HepG2 (cell line): ENCODE measurements around the gene ZNF514. TPM values are rescaled to one million over a fixed set of nuclear protein-coding genes. Genes with fewer than 3 reads are reported as not detected.
A peak's percentile ranks its signal among the peaks of the same experiment; 100 is the strongest.

ENCODE experiments used
- CBFB ChIP-seq: sonication (generic); formaldehyde crosslinking; IDR thresholded peaks from 2 replicates; pipeline ENCODE4 v1.4.0; 2020; ENCODE audit warnings: missing genetic modification reagents
- ETV5 ChIP-seq: IDR thresholded peaks from 2 replicates; pipeline ENCODE4 v1.6.1; 2018; ENCODE audit warnings: missing biosample characterization, missing genetic modification reagents, inconsistent platforms, borderline replicate concordance
- HNRNPLL ChIP-seq: fragments of 200-400 bp; formaldehyde crosslinking; IDR thresholded peaks from 2 replicates; pipeline ENCODE4 v1.6.1; 2017; ENCODE audit warnings: mild to moderate bottlenecking, low read depth, low read length; ENCODE audit not compliant: poor library complexity, severe bottlenecking
- HOXA7 ChIP-seq: sonication (generic); formaldehyde crosslinking; IDR thresholded peaks from 2 replicates; pipeline ENCODE4 v1.8.1; 2022; ENCODE audit warnings: mild to moderate bottlenecking, missing genetic modification reagents, moderate library complexity
- HOXA9 ChIP-seq: sonication (generic); formaldehyde crosslinking; IDR thresholded peaks from 2 replicates; pipeline ENCODE4 v1.8.1; 2022; ENCODE audit warnings: missing genetic modification reagents, mild to moderate bottlenecking, moderate library complexity, borderline replicate concordance
- MAX ChIP-seq: IDR thresholded peaks from 2 replicates; pipeline ENCODE4 v1.6.1; 2012; ENCODE audit warnings: inconsistent platforms
- PRDM15 ChIP-seq: sonication (generic); formaldehyde crosslinking; IDR thresholded peaks from 2 replicates; pipeline ENCODE4 v1.4.0; 2020; ENCODE audit warnings: missing genetic modification reagents
- RBAK ChIP-seq: sonication (generic); formaldehyde crosslinking; IDR thresholded peaks from 2 replicates; pipeline ENCODE4 v1.5.1; 2020; ENCODE audit warnings: mild to moderate bottlenecking, missing genetic modification reagents
- RCOR2 ChIP-seq: IDR thresholded peaks from 2 replicates; pipeline ENCODE4 v1.6.1; 2016; ENCODE audit warnings: missing biosample characterization, missing genetic modification reagents
- RXRA ChIP-seq: sonication (generic); formaldehyde crosslinking; IDR thresholded peaks from 2 replicates; pipeline ENCODE4 v1.5.1; 2020; ENCODE audit warnings: missing genetic modification reagents
- SNAI1 ChIP-seq: sonication (generic); formaldehyde crosslinking; IDR thresholded peaks from 2 replicates; pipeline ENCODE4 v1.5.0; 2020; ENCODE audit warnings: mild to moderate bottlenecking, missing genetic modification reagents, borderline replicate concordance
- TFE3 ChIP-seq: IDR thresholded peaks from 2 replicates; pipeline ENCODE4 v1.6.1; 2016
- THAP8 ChIP-seq: sonication (generic); formaldehyde crosslinking; IDR thresholded peaks from 2 replicates; pipeline ENCODE4 v1.5.1; 2020; ENCODE audit warnings: missing genetic modification reagents, mild to moderate bottlenecking, borderline replicate concordance
- USF2 ChIP-seq, 2 experiments: sonication (generic) in 1 of 2; formaldehyde crosslinking in 1 of 2; IDR thresholded peaks; 2 replicates each; pipeline versions ENCODE4 v1.5.1 to v1.6.1; 2011 to 2020; ENCODE audit warnings: borderline replicate concordance in 1 of 2, low read depth in 1 of 2, low read length in 1 of 2, mild to moderate bottlenecking in 1 of 2, missing genetic modification reagents in 1 of 2, moderate library complexity in 1 of 2
- ZBTB14 ChIP-seq: sonication (generic); formaldehyde crosslinking; IDR thresholded peaks from 2 replicates; pipeline ENCODE4 v1.4.0; 2020; ENCODE audit warnings: missing genetic modification reagents
- ZFX ChIP-seq: sonication (generic); formaldehyde crosslinking; IDR thresholded peaks from 2 replicates; pipeline ENCODE4 v1.4.0; 2020; ENCODE audit warnings: mild to moderate bottlenecking, low read depth, missing genetic modification reagents, moderate library complexity
- ZNF761 ChIP-seq: sonication (generic); formaldehyde crosslinking; conservative IDR thresholded peaks from 2 replicates; pipeline ENCODE4 v1.4.0; 2020; ENCODE audit warnings: mild to moderate bottlenecking, missing genetic modification reagents
- ZNF883 ChIP-seq: sonication (generic); formaldehyde crosslinking; IDR thresholded peaks from 2 replicates; pipeline ENCODE4 v1.5.1; 2020; ENCODE audit warnings: mild to moderate bottlenecking, missing genetic modification reagents; ENCODE audit errors: not compliant biosample characterization
- polyA plus RNA-seq, 8 experiments: library from polyadenylated mRNA; depleted of rRNA in 3 of 8; stranded (reverse) in 7 of 8; unstranded in 1 of 8; fragments of >200 nt; fragmentation: Illumina TruSeq in 4 of 8; extraction: Trizol in 4 of 8; gene quantifications; 2 replicates each; pipeline versions ENCODE4 v1.2.1 to v1.2.3, GENCODE V29; 2011 to 2016; ENCODE audit warnings: low read depth in 4 of 8, missing spikeins in 1 of 8, mixed read lengths in 1 of 8; ENCODE audit not compliant: insufficient read depth in 1 of 8
- total RNA-seq, 5 experiments: library from RNA; depleted of rRNA; stranded (reverse); fragments of >200 nt; fragmentation: Illumina TruSeq; extraction: Trizol; gene quantifications; 2 replicates each; pipeline ENCODE4 v1.2.3, GENCODE V29; 2016; ENCODE audit warnings: low read depth in 1 of 5

ZNF514 gene
- total and polyA plus RNA-seq, 2 of the 13 experiments (the other 11 are each of a cell fraction or from before 2014, with no cell fraction given): 15.2 to 18.7 TPM

GRCh38 chr2:95159690-95160449 lies at the start of gene ZNF514 (continued):
- TF ChIP-seq MAX (no peak; the same call in 1 of the 2 replicates), RCOR2 (CRISPR knock-in tag) (no peak), SNAI1 (CRISPR knock-in tag) (no peak), HOXA7 (CRISPR knock-in tag) (no peak), RXRA (CRISPR knock-in tag) (0 out of 2 replicates have a peak, but pooled peaks have one; percentile 32), THAP8 (CRISPR knock-in tag) (no peak), TFE3 (CRISPR knock-in tag) (no peak), CBFB (no peak), HNRNPLL (peak; percentile 61), ZNF883 (CRISPR knock-in tag) (no peak), ZBTB14 (CRISPR knock-in tag) (no peak), ZNF761 (CRISPR knock-in tag) (no peak), HOXA9 (CRISPR knock-in tag) (0 out of 2 replicates have a peak, but pooled peaks have one; percentile 40), ZFX (CRISPR knock-in tag) (peak; percentile 8; the same call in 1 of the 2 replicates), ETV5 (no peak), PRDM15 (CRISPR knock-in tag) (no peak), RBAK (CRISPR knock-in tag) (peak; percentile 65; the same call in 1 of the 2 replicates), USF2 (IDR thresholded peaks at IDR 0.05; ENCODE audit: low read depth, low read length) (no peak), USF2 (CRISPR knock-in tag; IDR thresholded peaks at IDR 0.05; ENCODE audit: borderline replicate concordance) (no peak)
